ENCODE data around the gene CRYBG3.

GRCh38 chr3:97948351-97949109 lies 126.7 kb downstream of the CRYBG3 start:
- no peak for TF ChIP-seq CTCF (conservative IDR thresholded peaks at IDR 0.05 in 1 of 2, IDR thresholded peaks at IDR 0.05 in 1 of 2; ENCODE audit: low read depth in 1 of 2, low read length in 2 of 2)
- no peak for TF ChIP-seq EZH2 (IDR thresholded peaks at IDR 0.05; ENCODE audit: low read length, missing control alignments)

Measured in fibroblast of lung (primary cell).